ENCODE measurements around the gene ROR2. TPM values are rescaled to one million over a fixed set of nuclear protein-coding genes. Genes with fewer than 3 reads are reported as not detected.

The ROR2 gene
- total and polyA plus RNA-seq, 2 of the 13 experiments (the other 11 are each of a cell fraction or from before 2014, with no cell fraction given) = not detected

DNA sequence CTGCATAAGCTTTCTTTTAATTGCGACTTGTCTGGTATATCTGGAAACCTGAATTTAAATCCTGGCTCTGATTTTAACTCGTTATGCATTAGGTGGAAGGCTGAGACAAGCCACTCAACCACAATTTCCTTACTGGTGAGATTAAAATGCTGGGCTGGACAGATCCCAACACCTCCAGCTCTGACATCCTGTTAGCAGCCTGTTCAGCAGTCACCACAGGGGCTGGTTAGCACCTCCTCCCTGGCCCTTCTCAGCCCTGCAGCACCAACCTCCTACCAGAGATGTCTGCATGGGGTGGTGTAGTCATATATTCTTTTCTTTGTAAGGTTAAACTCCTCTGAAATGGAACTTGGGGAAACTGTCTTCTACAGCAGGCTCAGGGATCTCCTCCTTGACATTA is 369.9 kb downstream of the ROR2 start:
- Histone ChIP-seq H4K20me1 (ENCODE audit: insufficient read depth, low read length) (0 out of 2 replicates have a peak, but pooled peaks cover 4% of the 10 kb centered on the region), H3K36me3 (replicated peaks in 1 of 2; ENCODE audit: control insufficient read depth in 1 of 2, insufficient read depth in 2 of 2, low read length in 2 of 2) (no peaks in the 10 kb centered on the region), H3K27me3 (ENCODE audit: control insufficient read depth in 1 of 2, insufficient read depth in 2 of 2, low read length in 2 of 2) (peaks cover 2 to 17% of the 10 kb centered on the region in 2 experiments; a peak in 3 of 5 replicates), H3K79me2 (ENCODE audit: insufficient read depth, low read length) (no peaks in the 10 kb centered on the region), H3K4me3 (replicated peaks in 1 of 3; ENCODE audit: insufficient read depth in 1 of 3, low read depth in 2 of 3, low read length in 3 of 3) (no peak overlapping the region), H3K9me3 (ENCODE audit: low read length) (no peaks in the 10 kb centered on the region), H2AFZ (ENCODE audit: low read length) (no peak overlapping the region), H3K9ac (ENCODE audit: insufficient read depth, low read depth, low read length) (no peak overlapping the region), H3K4me1 (ENCODE audit: insufficient read depth, low read length) (no peaks in the 10 kb centered on the region), H3K27ac (ENCODE audit: extremely low read length, insufficient read depth, low read length) (no peak overlapping the region), H3K4me2 (ENCODE audit: low read depth, low read length) (no peak overlapping the region)
- ATAC-seq (no peak), FAIRE-seq (no peak), DNase-seq (ENCODE audit: low spot score) (no peak)
- in situ Hi-C loops (cut with HindIII; ENCODE audit: extremely low pct_ligation_motif_present, low pct_unique_long_range_greater_than_20kb) (no loop called here), intact Hi-C loops (cut with micrococcal nuclease; ENCODE audit: unreplicated experiment) (no loop called here)
- 2% methylated on average over 2 of the region's 2 CpGs for WGBS (ENCODE audit: low lambda C conversion rate)
- POLR2A ChIA-PET = no interaction called here
- no peak for TF ChIP-seq IRX3 (CRISPR knock-in tag; IDR thresholded peaks at IDR 0.05; ENCODE audit: borderline replicate concordance, low read depth)
- TF ChIP-seq ZNF597 (CRISPR knock-in tag; IDR thresholded peaks at IDR 0.05) = no peak
- no peak for TF ChIP-seq YEATS2 (CRISPR knock-in tag; IDR thresholded peaks at IDR 0.05; ENCODE audit: borderline replicate concordance)
- TF ChIP-seq ZNF781 (CRISPR knock-in tag; IDR thresholded peaks at IDR 0.05; ENCODE audit: borderline replicate concordance, not compliant biosample characterization) = no peak
- TF ChIP-seq ZNF282 (IDR thresholded peaks at IDR 0.05; ENCODE audit: partially characterized antibody) = no peak
- TF ChIP-seq ZNF839 (CRISPR knock-in tag; IDR thresholded peaks at IDR 0.05; ENCODE audit: borderline replicate concordance) = no peak
- TF ChIP-seq ZNF354B (CRISPR knock-in tag; IDR thresholded peaks at IDR 0.05) = no peak
- no TSS peak for BruUV-seq (replicated peaks)
- CTCF ChIA-PET (ENCODE audit: low intra/inter-chr PET ratio, low total read pairs) = no interaction called here

DNA sequence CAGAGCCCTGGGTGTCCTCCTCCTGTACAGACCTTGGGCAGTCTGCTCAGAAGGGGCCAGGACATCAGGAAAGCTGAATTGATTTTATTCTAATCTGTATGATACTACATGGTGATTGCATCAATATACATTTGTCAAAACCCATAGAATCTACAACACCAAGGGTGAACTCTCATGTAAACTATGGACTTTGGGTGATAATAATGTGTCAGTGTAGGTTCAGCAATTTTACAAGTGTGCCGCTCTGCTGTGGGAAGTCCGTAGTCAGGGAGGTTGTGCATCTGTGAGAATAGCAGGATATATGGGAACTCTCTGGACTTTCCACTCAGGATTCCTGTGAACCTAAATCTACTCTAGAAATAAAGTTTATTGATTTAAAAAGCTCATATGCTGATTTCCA is 371.1 kb downstream of the ROR2 start:
- H3K4me1 ChIP-seq (ENCODE audit: insufficient read depth, low read length) = no peaks in the 10 kb centered on the region
- no peak overlapping the region for H2AFZ ChIP-seq (ENCODE audit: low read length)
- no peaks in the 10 kb centered on the region for H3K9me3 ChIP-seq (ENCODE audit: low read length)
- CTCF ChIA-PET (ENCODE audit: low intra/inter-chr PET ratio, low total read pairs) = no interaction called here
- H4K20me1 ChIP-seq (ENCODE audit: insufficient read depth, low read length) = 0 out of 2 replicates have a peak, but pooled peaks cover 4% of the 10 kb centered on the region
- no peak overlapping the region for H3K9ac ChIP-seq (ENCODE audit: insufficient read depth, low read depth, low read length)
- no peak for TF ChIP-seq ZFP41 (CRISPR knock-in tag; IDR thresholded peaks at IDR 0.05; ENCODE audit: borderline replicate concordance)
- in situ Hi-C loops (cut with HindIII; ENCODE audit: extremely low pct_ligation_motif_present, low pct_unique_long_range_greater_than_20kb) = no loop called here
- DNase-seq (ENCODE audit: low spot score) (no peak), FAIRE-seq (no peak), ATAC-seq (no peak)
- 0% methylated on average over 2 of the region's 2 CpGs for WGBS (ENCODE audit: low lambda C conversion rate)
- no peak overlapping the region for H3K27ac ChIP-seq (ENCODE audit: extremely low read length, insufficient read depth, low read length)
- H3K27me3 ChIP-seq (ENCODE audit: control insufficient read depth in 1 of 2, insufficient read depth in 2 of 2, low read length in 2 of 2) = peaks cover 0 to 12% of the 10 kb centered on the region in 2 experiments; a peak in 2 of 5 replicates
- intact Hi-C loops (cut with micrococcal nuclease; ENCODE audit: unreplicated experiment) = no loop called here
- H3K4me3 ChIP-seq (replicated peaks in 1 of 3; ENCODE audit: insufficient read depth in 1 of 3, low read depth in 2 of 3, low read length in 3 of 3) = no peak overlapping the region
- POLR2A ChIA-PET = no interaction called here
- no peaks in the 10 kb centered on the region for H3K79me2 ChIP-seq (ENCODE audit: insufficient read depth, low read length)
- BruUV-seq (replicated peaks) = no TSS peak
- H3K36me3 ChIP-seq (replicated peaks in 1 of 2; ENCODE audit: control insufficient read depth in 1 of 2, insufficient read depth in 2 of 2, low read length in 2 of 2) = no peaks in the 10 kb centered on the region
- no peak overlapping the region for H3K4me2 ChIP-seq (ENCODE audit: low read depth, low read length)
